GM19328 (cell line): ENCODE measurements around the gene CASKIN2.

ENCODE experiments used
- ATAC-seq: cut with Tn5 transposase; IDR thresholded peaks from one replicate; pipeline ENCODE4 v1.9.1; 2021; ENCODE audit warnings: mild to moderate bottlenecking, moderate library complexity; ENCODE audit not compliant: unreplicated experiment

Gene CASKIN2

GRCh38 chr17:75505640-75506039 lies 9.7 kb downstream of the CASKIN2 start:
- ATAC-seq = no peak

DNA sequence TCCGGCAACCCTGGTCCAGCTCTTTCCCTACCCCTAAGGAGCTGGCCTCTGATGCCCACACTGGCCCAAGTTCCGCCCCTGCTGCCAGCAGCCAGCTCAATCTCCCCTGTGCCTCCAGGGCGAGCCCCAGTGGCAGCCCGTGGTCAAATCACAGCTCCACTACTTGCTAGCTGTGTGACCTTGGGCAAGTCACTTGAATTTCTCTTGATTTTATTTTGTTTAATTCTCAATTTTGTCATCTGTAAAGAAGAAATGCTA lies 10.3 kb downstream of the CASKIN2 start:
- no peak for ATAC-seq

- ATAC-seq = no peak
Observed at GRCh38 chr17:75504347-75505151, 10.8 kb downstream of the CASKIN2 start.

DNA sequence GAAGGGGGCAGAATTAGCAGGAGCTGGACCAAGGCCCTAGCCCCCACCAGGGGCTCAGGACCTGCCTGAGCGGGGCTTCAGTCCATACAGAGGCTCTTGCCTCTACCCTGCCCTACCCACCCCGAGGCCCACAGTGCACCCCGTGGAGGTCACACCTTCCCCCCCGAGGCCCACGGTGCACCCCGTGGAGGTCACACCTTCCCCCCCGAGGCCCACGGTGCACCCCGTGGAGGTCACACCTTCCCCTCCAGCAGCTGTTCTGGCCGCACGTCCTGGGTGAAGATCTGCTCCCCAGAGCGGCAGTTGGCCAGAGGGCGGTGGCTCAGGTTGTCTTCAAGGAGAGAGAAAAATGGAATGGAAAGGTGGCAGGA lies 11.4 kb downstream of the CASKIN2 start:
- no peak for ATAC-seq

GRCh38 chr17:75503337-75503950 lies 11.9 kb downstream of the CASKIN2 start:
- no peak for ATAC-seq

GRCh38 chr17:75502721-75503329 lies 12.5 kb downstream of the CASKIN2 start:
- ATAC-seq = no peak

DNA sequence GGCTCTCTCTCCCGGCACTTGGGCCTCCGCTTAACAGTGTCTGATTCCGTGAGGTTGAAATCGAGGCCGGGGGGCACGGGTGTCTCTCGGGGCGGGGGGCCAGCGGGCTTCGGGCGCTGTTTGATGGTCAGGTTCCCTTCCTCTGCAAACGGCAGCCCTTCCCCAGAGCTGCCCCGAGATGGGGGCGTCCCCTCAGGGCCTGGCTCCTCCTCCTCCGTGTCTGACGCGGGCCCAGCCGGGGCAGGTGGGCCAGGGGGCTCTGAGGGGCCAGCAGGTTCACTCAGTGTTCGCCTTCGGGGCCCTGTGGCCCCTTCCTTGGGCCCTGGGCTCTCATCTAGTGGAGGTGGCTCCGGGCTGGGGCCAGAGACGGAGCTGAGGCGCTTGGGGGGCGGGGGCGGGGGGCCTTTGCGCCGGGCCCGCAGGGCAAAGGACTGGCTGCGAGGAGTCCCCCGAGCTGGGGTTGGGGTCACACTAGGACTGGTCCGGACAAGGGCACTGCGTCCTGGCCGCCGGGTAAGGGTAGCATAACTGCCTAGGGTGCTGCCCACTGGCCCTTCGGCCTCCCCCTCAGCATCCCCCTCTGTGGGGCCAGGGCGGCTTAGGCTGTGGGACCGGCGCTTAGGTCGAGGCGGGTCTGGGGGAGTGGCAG lies 13.1 kb downstream of the CASKIN2 start:
- ATAC-seq = no peak

DNA sequence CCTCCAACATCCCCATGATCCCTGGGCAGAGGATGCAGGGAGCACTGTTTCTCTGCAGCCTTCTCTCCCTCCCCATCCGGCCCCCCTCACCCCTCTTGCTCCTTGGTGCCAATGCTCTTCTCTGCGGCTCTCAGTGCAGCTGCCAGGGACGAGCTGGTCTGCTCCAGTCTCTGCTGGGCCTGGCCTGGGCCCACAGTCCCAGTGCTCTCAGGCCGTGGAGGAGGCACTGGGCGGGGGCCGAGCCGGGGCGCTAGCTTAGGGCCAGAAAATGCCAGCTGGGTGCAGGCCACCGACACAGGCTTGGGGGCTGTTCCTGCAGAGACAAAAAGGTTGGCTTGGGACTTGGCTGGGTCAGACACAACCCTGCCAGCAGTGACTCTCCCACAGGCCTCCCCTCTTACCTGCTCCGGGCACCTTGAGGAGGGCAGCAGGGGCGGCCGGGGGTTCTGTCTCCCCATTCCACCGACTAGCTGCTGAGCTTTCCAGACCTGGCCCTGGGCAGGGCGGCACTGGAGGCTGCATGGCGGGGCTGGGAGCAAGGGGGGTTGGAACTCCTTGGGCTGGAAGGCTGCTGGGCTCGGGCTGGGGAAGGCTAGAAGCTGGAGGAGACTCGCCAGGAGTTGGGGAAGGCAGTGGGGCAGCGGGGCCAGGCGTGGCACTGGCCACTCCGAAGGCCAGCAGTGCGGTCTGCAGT lies 13.8 kb downstream of the CASKIN2 start:
- ATAC-seq = no peak

- no peak for ATAC-seq
Observed at GRCh38 chr17:75500419-75501216, 14.7 kb downstream of the CASKIN2 start.

GRCh38 chr17:75499313-75500022 lies 15.9 kb downstream of the CASKIN2 start:
- ATAC-seq = no peak

DNA sequence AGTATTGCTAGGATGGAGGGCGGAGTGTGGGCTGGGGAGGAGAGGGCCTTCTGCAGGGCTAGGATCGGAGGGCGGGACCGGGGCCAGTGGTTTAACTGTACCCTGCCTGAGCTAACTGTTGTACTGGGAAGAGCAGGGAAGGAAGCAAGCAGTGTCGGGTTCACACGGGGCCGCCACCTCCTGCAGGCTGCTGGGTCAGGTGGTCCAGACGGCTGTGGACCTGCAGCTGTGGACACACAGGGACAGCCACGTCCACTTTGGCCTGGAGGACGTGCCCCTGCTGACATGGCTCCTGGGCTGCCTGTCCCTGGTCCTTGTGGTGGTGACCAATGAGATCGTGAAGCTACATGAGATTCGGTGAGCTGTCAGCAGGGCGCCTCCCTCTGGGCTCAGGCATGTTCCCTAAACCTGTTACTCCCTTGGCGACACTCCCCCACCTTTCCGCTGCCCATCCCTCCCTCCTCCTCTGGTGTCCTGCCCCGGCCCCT lies 16.6 kb downstream of the CASKIN2 start:
- ATAC-seq = no peak

GRCh38 chr17:75498039-75498725 lies 17.2 kb downstream of the CASKIN2 start:
- ATAC-seq = no peak

- no peak for ATAC-seq
Observed at GRCh38 chr17:75496005-75496404, 19.3 kb downstream of the CASKIN2 start.

GRCh38 chr17:75494326-75494877 lies 20.9 kb downstream of the CASKIN2 start:
- no peak for ATAC-seq

DNA sequence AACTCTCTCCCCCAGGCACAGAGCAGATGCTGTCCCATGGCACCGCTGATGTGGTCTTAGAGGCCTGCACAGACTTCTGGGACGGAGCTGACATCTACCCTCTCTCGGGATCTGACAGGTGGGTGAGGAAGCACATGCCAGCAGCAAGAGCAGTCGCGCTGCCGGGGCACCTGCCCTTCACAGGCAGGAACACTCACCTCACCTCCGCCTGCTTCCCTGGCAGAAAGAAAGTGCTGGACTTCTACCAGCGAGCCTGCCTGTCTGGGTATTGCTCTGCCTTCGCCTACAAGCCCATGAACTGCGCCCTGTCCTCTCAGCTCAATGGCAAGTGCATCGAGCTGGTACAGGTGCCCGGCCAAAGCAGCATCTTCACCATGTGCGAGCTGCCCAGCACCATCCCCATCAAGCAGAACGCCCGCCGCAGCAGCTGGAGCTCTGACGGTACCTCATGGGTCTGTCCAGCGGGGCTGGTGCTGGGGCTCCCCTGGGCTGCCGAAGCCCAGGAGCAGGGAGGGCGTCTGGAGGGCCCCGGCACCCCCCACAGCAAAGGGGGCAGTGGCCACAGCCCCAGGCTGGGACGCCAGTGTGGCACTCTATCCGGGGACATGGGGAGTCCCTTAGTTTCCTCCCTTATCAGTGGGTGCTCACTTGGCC lies 21.7 kb downstream of the CASKIN2 start:
- ATAC-seq = no peak

DNA sequence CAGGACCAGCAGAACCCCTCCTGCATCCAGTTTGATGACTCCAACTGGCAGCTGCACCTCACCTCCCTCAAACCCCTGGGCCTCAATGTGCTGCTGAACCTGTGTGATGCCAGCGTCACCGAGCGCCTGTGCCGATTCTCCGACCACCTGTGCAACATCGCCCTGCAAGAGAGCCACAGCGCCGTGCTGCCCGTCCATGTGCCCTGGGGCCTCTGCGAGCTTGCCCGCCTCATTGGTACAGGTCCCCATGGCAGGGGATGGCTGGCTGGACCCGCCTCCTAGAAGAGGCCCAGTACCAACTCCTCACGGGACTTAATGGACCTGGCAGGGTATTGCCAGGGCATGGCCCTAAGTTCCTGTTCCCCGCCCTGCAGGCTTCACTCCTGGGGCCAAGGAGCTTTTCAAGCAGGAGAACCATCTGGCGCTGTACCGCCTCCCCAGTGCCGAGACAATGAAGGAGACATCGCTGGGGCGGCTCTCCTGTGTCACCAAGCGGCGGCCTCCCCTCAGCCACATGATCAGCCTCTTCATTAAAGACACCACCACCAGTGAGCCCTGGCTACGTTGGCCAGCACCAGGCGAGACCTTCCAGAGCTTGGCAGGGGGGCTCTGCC lies 22.7 kb downstream of the CASKIN2 start:
- no peak for ATAC-seq

- ATAC-seq = no peak
Observed at GRCh38 chr17:75491680-75492079, 23.7 kb downstream of the CASKIN2 start.
